GM19035 (cell line): ENCODE measurements around the gene NCLN.

Experiments used
- ATAC-seq: cut with Tn5 transposase; IDR thresholded peaks from one replicate; pipeline ENCODE4 v1.9.1; 2021; ENCODE audit not compliant: unreplicated experiment

The NCLN gene

GRCh38 chr19:3253270-3253669, 67.5 kb downstream of the NCLN start:
- ATAC-seq = no peak

- no peak for ATAC-seq
Measured at GRCh38 chr19:3254520-3254919, 68.8 kb downstream of the NCLN start.

GRCh38 chr19:3257071-3257470, 71.3 kb downstream of the NCLN start:
- no peak for ATAC-seq
